ENCODE data around the gene NRDC. TPM values are rescaled to one million over a fixed set of nuclear protein-coding genes. Genes with fewer than 3 reads are reported as not detected.

NRDC gene
- total and polyA plus RNA-seq, 8 donors = 58.4 to 95.6 (median 79.2) TPM

DNA sequence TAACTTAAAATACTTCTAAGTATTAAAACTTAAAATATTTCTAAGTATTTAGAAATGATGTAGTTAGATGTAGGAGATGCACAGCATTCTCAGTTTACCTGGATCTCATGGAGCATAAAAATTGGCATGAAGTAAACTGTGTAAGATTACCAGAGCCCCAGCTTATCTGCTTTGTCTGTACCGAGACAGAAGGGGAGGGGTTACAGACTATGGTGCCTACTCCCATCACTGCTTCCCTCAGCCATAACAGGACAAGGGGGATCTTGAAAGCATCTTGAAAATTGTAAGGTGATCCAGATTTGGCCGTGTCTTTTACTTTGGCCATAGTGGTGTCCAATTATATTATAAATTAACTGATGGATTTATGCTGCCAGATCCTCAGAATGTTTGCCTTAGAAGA is 18.8 kb downstream of the NRDC start:
- DNase-seq = no peak
- Histone ChIP-seq H3K27me3 (no peaks in the 10 kb centered on the region), H3K27ac (no peak overlapping the region), H3K36me3 (peaks cover 0 to 11% (median 5%) of the 10 kb centered on the region in 4 donors), H3K9me3 (no peaks in the 10 kb centered on the region), H3K4me1 (no peaks in the 10 kb centered on the region), H3K4me3 (no peak overlapping the region)
- no peak for TF ChIP-seq POLR2AphosphoS5 (IDR thresholded peaks at IDR 0.05)
- no peak for TF ChIP-seq POLR2A (IDR thresholded peaks at IDR 0.05)
- TF ChIP-seq, protein P1, sequence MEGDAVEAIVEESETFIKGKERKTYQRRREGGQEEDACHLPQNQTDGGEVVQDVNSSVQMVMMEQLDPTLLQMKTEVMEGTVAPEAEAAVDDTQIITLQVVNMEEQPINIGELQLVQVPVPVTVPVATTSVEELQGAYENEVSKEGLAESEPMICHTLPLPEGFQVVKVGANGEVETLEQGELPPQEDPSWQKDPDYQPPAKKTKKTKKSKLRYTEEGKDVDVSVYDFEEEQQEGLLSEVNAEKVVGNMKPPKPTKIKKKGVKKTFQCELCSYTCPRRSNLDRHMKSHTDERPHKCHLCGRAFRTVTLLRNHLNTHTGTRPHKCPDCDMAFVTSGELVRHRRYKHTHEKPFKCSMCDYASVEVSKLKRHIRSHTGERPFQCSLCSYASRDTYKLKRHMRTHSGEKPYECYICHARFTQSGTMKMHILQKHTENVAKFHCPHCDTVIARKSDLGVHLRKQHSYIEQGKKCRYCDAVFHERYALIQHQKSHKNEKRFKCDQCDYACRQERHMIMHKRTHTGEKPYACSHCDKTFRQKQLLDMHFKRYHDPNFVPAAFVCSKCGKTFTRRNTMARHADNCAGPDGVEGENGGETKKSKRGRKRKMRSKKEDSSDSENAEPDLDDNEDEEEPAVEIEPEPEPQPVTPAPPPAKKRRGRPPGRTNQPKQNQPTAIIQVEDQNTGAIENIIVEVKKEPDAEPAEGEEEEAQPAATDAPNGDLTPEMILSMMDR (IDR thresholded peaks at IDR 0.05) = no peak
- TF ChIP-seq EP300 (IDR thresholded peaks at IDR 0.05) = no peak
- WGBS, 5 donors = 64 to 83% (median 75%) methylated on average over 2 of the region's 2 CpGs
- intact Hi-C loops (cut with DNase I; ENCODE audit: low total_unique reads) = no loop called here

DNA sequence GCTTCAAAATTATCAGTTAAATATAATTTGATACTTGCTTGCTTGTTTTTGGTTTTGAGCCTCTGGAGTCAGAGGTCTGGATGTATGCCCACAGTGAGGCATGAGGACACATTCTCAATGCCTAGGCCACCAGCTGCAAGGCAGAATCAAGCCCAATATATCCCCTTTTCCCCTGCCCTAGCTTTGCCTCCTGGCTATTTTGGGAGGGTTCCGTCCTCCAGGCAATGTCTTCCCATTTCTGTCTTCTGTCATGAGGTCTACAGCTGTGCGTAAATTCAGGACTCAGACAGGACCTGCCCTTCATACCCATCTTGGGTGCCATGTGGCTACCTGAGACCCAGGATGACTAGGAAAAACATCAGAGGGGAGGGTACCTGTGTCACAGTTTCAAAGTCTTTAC is 19.2 kb downstream of the NRDC start:
- DNase-seq = no peak
- TF ChIP-seq POLR2AphosphoS5 (IDR thresholded peaks at IDR 0.05) (no peak), EP300 (IDR thresholded peaks at IDR 0.05) (no peak), POLR2A (IDR thresholded peaks at IDR 0.05) (no peak)
- TF ChIP-seq, protein P1 (IDR thresholded peaks at IDR 0.05) = no peak
- intact Hi-C loops (cut with DNase I; ENCODE audit: low total_unique reads) = no loop called here

GRCh38 chr1:51858892-51859291 is 19.6 kb downstream of the NRDC start:
- intact Hi-C loops (cut with DNase I; ENCODE audit: low total_unique reads) = no loop called here
- no peak for DNase-seq
- Histone ChIP-seq H3K9me3 (no peaks in the 10 kb centered on the region), H3K4me1 (no peaks in the 10 kb centered on the region), H3K27me3 (no peaks in the 10 kb centered on the region), H3K27ac (no peak overlapping the region), H3K4me3 (no peak overlapping the region), H3K36me3 (peaks cover 0 to 18% (median 10%) of the 10 kb centered on the region in 4 donors)
- WGBS, 5 donors = 63 to 90% (median 71%) methylated on average over 1 of the region's 1 CpG
- TF ChIP-seq POLR2AphosphoS5 (IDR thresholded peaks at IDR 0.05) (no peak), POLR2A (IDR thresholded peaks at IDR 0.05) (no peak), EP300 (IDR thresholded peaks at IDR 0.05) (no peak)
- TF ChIP-seq, protein P1 (IDR thresholded peaks at IDR 0.05) = no peak

More for the DNA sequence above, 19.2 kb downstream of the NRDC start:
- H3K9me3 ChIP-seq = no peaks in the 10 kb centered on the region
- WGBS, 5 donors = 79 to 100% (median 96%) methylated on average over 2 of the region's 2 CpGs
- no peak overlapping the region for H3K4me3 ChIP-seq
- H3K27ac ChIP-seq = no peak overlapping the region
- peaks cover 0 to 15% (median 8%) of the 10 kb centered on the region in 4 donors for H3K36me3 ChIP-seq
- H3K4me1 ChIP-seq = no peaks in the 10 kb centered on the region
- H3K27me3 ChIP-seq = no peaks in the 10 kb centered on the region

DNA sequence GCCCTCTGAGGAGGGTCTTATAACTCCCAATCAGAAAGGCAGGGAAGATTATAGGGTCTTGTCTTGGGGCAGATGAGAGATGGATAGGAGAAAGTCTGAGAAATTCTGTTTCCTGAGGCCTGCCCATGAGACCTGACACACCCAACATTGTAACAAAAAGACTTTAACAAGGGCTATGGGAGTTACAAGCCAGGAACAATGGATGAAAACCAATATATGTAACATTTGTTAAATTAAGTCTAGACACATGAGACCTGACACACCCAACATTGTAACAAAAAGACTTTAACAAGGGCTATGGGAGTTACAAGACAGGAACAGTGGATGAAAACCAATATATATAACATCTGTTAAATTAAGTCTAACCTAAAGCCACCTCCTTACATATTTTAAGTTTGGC is 21.8 kb downstream of the NRDC start:
- H3K36me3 ChIP-seq = peaks cover 0 to 25% (median 18%) of the 10 kb centered on the region in 4 donors
- H3K27ac ChIP-seq = no peak overlapping the region
- intact Hi-C loops (cut with DNase I; ENCODE audit: low total_unique reads) = no loop called here
- DNase-seq = no peak
- TF ChIP-seq EP300 (IDR thresholded peaks at IDR 0.05) (no peak), POLR2AphosphoS5 (IDR thresholded peaks at IDR 0.05) (no peak), POLR2A (IDR thresholded peaks at IDR 0.05) (no peak)
- TF ChIP-seq, protein P1 (IDR thresholded peaks at IDR 0.05) = no peak
- H3K9me3 ChIP-seq = no peaks in the 10 kb centered on the region
- H3K4me1 ChIP-seq = no peaks in the 10 kb centered on the region
- no peaks in the 10 kb centered on the region for H3K27me3 ChIP-seq
- no peak overlapping the region for H3K4me3 ChIP-seq
